ENCODE data around the gene ELMO1. TPM values are rescaled to one million over a fixed set of nuclear protein-coding genes. Genes with fewer than 3 reads are reported as not detected.

ELMO1 gene
- total and polyA plus RNA-seq, 2 experiments from 2014 or later: 6.5 to 24.9 TPM

DNA sequence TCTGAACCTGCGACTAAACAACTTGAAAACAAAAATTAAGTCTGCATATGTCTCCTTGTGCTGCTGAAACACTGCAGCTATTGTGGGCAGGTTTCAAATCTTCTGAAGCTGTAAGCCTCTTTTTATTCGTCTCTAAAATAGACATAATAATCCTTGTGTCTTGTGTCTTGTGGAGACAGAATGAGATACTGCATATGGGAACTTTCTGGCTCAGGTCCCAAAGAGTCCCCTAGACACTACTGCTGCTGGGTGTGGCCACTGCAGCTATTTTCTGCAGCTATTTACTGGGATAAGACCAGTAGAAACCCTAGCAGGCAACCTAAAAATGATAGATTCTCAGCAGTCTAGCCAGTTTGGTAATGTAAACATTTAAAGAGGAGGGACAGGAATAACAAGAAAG, 252.0 kb downstream of the ELMO1 start:
- Histone ChIP-seq H3K36me3 (ENCODE audit: insufficient read depth) (no peaks in the 10 kb centered on the region), H3F3A (replicated peaks; ENCODE audit: low read depth) (no peaks in the 10 kb centered on the region), H3K9me2 (ENCODE audit: insufficient read depth) (no peaks in the 10 kb centered on the region), H3K4me1 (ENCODE audit: insufficient read depth) (no peaks in the 10 kb centered on the region), H4K20me1 (replicated peaks; ENCODE audit: insufficient read depth) (no peaks in the 10 kb centered on the region), H2AFZ (no peak overlapping the region), H3K4me3 (no peak overlapping the region), H3K27ac (ENCODE audit: low read depth) (no peak overlapping the region), H3K79me2 (replicated peaks; ENCODE audit: insufficient read depth) (no peaks in the 10 kb centered on the region), H3K27me3 (ENCODE audit: insufficient read depth) (no peaks in the 10 kb centered on the region), H3K4me2 (no peak overlapping the region)
- no peak overlapping the region for H3K4me3 Mint-ChIP-seq
- H3K36me3 Mint-ChIP-seq (ENCODE audit: low read depth): no peaks in the 10 kb centered on the region
- H3K9me3 Mint-ChIP-seq: no peaks in the 10 kb centered on the region
- H3K27me3 Mint-ChIP-seq (ENCODE audit: insufficient read depth, low read depth, poor library complexity): no peaks in the 10 kb centered on the region
- TF ChIP-seq, protein P1, sequence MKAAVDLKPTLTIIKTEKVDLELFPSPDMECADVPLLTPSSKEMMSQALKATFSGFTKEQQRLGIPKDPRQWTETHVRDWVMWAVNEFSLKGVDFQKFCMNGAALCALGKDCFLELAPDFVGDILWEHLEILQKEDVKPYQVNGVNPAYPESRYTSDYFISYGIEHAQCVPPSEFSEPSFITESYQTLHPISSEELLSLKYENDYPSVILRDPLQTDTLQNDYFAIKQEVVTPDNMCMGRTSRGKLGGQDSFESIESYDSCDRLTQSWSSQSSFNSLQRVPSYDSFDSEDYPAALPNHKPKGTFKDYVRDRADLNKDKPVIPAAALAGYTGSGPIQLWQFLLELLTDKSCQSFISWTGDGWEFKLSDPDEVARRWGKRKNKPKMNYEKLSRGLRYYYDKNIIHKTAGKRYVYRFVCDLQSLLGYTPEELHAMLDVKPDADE (IDR thresholded peaks at IDR 0.05): no peak
- TF ChIP-seq, protein P2, sequence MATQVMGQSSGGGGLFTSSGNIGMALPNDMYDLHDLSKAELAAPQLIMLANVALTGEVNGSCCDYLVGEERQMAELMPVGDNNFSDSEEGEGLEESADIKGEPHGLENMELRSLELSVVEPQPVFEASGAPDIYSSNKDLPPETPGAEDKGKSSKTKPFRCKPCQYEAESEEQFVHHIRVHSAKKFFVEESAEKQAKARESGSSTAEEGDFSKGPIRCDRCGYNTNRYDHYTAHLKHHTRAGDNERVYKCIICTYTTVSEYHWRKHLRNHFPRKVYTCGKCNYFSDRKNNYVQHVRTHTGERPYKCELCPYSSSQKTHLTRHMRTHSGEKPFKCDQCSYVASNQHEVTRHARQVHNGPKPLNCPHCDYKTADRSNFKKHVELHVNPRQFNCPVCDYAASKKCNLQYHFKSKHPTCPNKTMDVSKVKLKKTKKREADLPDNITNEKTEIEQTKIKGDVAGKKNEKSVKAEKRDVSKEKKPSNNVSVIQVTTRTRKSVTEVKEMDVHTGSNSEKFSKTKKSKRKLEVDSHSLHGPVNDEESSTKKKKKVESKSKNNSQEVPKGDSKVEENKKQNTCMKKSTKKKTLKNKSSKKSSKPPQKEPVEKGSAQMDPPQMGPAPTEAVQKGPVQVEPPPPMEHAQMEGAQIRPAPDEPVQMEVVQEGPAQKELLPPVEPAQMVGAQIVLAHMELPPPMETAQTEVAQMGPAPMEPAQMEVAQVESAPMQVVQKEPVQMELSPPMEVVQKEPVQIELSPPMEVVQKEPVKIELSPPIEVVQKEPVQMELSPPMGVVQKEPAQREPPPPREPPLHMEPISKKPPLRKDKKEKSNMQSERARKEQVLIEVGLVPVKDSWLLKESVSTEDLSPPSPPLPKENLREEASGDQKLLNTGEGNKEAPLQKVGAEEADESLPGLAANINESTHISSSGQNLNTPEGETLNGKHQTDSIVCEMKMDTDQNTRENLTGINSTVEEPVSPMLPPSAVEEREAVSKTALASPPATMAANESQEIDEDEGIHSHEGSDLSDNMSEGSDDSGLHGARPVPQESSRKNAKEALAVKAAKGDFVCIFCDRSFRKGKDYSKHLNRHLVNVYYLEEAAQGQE (IDR thresholded peaks at IDR 0.05; ENCODE audit: unreplicated experiment): no peak
- TF ChIP-seq POLR2AphosphoS5 (IDR thresholded peaks at IDR 0.05; ENCODE audit: low read depth): no peak
- TF ChIP-seq, protein P3, sequence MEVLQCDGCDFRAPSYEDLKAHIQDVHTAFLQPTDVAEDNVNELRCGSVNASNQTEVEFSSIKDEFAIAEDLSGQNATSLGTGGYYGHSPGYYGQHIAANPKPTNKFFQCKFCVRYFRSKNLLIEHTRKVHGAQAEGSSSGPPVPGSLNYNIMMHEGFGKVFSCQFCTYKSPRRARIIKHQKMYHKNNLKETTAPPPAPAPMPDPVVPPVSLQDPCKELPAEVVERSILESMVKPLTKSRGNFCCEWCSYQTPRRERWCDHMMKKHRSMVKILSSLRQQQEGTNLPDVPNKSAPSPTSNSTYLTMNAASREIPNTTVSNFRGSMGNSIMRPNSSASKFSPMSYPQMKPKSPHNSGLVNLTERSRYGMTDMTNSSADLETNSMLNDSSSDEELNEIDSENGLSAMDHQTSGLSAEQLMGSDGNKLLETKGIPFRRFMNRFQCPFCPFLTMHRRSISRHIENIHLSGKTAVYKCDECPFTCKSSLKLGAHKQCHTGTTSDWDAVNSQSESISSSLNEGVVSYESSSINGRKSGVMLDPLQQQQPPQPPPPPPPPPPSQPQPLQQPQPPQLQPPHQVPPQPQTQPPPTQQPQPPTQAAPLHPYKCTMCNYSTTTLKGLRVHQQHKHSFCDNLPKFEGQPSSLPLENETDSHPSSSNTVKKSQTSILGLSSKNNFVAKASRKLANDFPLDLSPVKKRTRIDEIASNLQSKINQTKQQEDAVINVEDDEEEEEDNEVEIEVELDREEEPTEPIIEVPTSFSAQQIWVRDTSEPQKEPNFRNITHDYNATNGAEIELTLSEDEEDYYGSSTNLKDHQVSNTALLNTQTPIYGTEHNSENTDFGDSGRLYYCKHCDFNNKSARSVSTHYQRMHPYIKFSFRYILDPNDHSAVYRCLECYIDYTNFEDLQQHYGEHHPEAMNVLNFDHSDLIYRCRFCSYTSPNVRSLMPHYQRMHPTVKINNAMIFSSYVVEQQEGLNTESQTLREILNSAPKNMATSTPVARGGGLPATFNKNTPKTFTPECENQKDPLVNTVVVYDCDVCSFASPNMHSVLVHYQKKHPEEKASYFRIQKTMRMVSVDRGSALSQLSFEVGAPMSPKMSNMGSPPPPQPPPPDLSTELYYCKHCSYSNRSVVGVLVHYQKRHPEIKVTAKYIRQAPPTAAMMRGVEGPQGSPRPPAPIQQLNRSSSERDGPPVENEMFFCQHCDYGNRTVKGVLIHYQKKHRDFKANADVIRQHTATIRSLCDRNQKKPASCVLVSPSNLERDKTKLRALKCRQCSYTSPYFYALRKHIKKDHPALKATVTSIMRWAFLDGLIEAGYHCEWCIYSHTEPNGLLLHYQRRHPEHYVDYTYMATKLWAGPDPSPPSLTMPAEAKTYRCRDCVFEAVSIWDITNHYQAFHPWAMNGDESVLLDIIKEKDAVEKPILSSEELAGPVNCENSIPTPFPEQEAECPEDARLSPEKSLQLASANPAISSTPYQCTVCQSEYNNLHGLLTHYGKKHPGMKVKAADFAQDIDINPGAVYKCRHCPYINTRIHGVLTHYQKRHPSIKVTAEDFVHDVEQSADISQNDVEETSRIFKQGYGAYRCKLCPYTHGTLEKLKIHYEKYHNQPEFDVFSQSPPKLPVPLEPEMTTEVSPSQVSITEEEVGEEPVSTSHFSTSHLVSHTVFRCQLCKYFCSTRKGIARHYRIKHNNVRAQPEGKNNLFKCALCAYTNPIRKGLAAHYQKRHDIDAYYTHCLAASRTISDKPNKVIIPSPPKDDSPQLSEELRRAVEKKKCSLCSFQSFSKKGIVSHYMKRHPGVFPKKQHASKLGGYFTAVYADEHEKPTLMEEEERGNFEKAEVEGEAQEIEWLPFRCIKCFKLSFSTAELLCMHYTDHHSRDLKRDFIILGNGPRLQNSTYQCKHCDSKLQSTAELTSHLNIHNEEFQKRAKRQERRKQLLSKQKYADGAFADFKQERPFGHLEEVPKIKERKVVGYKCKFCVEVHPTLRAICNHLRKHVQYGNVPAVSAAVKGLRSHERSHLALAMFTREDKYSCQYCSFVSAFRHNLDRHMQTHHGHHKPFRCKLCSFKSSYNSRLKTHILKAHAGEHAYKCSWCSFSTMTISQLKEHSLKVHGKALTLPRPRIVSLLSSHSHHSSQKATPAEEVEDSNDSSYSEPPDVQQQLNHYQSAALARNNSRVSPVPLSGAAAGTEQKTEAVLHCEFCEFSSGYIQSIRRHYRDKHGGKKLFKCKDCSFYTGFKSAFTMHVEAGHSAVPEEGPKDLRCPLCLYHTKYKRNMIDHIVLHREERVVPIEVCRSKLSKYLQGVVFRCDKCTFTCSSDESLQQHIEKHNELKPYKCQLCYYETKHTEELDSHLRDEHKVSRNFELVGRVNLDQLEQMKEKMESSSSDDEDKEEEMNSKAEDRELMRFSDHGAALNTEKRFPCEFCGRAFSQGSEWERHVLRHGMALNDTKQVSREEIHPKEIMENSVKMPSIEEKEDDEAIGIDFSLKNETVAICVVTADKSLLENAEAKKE (CRISPR knock-in tag; IDR thresholded peaks at IDR 0.05): no peak
- DNase-seq (ENCODE audit: low spot score): no peak
- ATAC-seq: no peak
- no peak overlapping the region for H3K27ac Mint-ChIP-seq
- H3K4me1 Mint-ChIP-seq: 0 out of 3 replicates have a peak, but pooled peaks cover 1% of the 10 kb centered on the region

Data from GM23338 (cell line).